Sigmoid colon (tissue), 4 donors: ENCODE measurements around the gene SLC25A33.

Source experiments
- CTCF ChIP-seq, 4 experiments: fragments of 450-650 bp in 3 of 4; fragments of 200-600 bp in 1 of 4; IDR thresholded peaks; one replicate each; pipeline ENCODE4 v1.5.1; 2016 to 2019; ENCODE audit warnings: antibody characterized with exemption in 4 of 4, mild to moderate bottlenecking in 3 of 4, moderate library complexity in 2 of 4
- EP300 ChIP-seq, 4 donors: sonication (generic); formaldehyde crosslinking; IDR thresholded peaks; one replicate each; pipeline ENCODE4 v1.6.1; 2017; ENCODE audit warnings: antibody characterized with exemption in 4 of 4
- POLR2A ChIP-seq, 2 donors: fragments of 450-650 bp; IDR thresholded peaks; one replicate each; pipeline ENCODE4 v1.6.1; 2016; ENCODE audit warnings: antibody characterized with exemption in 2 of 2, mild to moderate bottlenecking in 2 of 2, moderate library complexity in 2 of 2

- TF ChIP-seq CTCF (IDR thresholded peaks at IDR 0.05) (no peak), POLR2A (IDR thresholded peaks at IDR 0.05) (no peak), EP300 (IDR thresholded peaks at IDR 0.05) (no peak)
Measured at GRCh38 chr1:9600861-9601834, 61.9 kb downstream of the SLC25A33 start.
